Activated CD8-positive, alpha-beta memory T cell treated with anti-CD3 and anti-CD28 coated beads, Interleukin-2, amount 50 U/mL, for 24 hours (primary cell): ENCODE data around the gene GTF2IRD1.

Experiments
- DNase-seq: peaks from one replicate; pipeline ENCODE4 v3.0.0-alpha.2; 2020; ENCODE audit errors: extremely low read depth

Gene GTF2IRD1

GRCh38 chr7:74567318-74567668 is 113.6 kb downstream of the GTF2IRD1 start:
- no peak for DNase-seq

- no peak for DNase-seq
These were observed 115.0 kb downstream of the GTF2IRD1 start for GRCh38 chr7:74568658-74569057.

- no peak for DNase-seq
These were observed 115.9 kb downstream of the GTF2IRD1 start for GRCh38 chr7:74569501-74570075.

GRCh38 chr7:74570533-74571156 is 116.9 kb downstream of the GTF2IRD1 start:
- DNase-seq, result no peak

DNA sequence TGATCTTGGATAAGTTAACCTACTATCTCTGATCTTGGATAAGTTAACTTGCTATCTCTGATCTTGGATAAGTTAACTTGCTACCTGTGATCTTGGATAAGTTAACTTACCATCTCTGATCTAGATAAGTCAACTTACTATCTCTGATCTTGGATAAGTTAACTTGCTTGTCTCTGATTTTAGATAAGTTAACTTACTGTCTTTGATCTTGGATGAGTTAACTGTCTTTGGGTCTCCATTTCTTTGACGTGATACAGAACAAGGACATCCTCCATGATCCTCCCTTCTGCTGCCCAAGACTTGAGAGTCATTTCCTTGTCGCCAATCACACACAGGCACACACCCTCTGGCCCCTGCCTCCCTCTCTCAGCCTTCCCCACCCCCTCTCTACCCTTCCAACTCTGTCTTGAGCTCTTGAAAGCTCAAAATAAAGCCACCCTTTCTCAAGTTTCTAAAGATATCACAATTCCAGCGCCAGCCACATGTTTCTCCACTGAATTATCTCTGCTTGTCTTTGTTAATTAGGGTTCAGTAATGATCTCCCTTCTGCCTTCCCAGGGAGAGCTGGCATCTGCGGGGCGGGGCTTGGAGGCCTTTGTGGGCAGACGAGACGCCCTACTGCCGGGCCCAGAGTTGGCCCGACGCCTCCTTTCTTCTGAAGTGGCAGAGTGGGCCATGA is 118.7 kb downstream of the GTF2IRD1 start:
- DNase-seq, result no peak

- no peak for DNase-seq
These were observed 119.8 kb downstream of the GTF2IRD1 start for GRCh38 chr7:74573512-74573911.

DNA sequence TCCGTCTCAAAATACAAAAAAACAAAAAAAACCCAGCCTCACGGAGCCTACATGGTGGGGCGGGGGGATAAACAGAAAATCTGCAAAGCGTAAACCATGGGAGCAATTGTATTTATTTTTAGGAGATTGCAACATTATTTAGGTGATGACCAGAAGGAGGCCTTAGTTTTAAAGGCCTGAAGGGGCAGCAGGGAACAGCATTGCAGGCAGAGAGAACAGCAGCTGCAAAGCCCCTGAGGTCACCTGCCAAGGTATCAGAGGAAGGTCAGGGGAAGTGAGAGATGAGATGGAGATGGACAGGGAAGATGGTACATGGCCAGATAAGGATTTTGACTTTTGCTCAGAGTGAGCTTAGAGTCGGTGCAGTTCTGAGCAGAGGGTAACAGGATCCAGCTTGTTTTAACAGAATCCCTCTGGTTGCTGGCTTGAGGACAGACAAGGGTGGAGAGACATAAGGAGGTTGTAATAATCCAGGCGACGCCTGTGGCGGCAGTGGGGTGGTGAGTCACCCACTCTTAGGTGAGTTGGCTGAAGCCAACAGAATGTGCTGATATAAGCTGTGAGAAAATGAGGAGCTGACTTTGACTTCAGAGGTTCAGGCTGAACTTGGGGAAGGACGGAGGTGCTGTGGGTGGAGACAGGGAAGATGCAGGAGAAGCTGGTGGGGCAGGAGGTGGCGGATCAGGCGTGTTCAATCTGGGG is 121.5 kb downstream of the GTF2IRD1 start:
- DNase-seq, result no peak

- DNase-seq, result no peak
These were observed 122.1 kb downstream of the GTF2IRD1 start for GRCh38 chr7:74575811-74576210.

GRCh38 chr7:74579800-74580685 is 126.3 kb downstream of the GTF2IRD1 start:
- DNase-seq, result no peak

GRCh38 chr7:74581916-74582440 is 128.3 kb downstream of the GTF2IRD1 start:
- no peak for DNase-seq

GRCh38 chr7:74582447-74583039 is 128.8 kb downstream of the GTF2IRD1 start:
- DNase-seq, result no peak

DNA sequence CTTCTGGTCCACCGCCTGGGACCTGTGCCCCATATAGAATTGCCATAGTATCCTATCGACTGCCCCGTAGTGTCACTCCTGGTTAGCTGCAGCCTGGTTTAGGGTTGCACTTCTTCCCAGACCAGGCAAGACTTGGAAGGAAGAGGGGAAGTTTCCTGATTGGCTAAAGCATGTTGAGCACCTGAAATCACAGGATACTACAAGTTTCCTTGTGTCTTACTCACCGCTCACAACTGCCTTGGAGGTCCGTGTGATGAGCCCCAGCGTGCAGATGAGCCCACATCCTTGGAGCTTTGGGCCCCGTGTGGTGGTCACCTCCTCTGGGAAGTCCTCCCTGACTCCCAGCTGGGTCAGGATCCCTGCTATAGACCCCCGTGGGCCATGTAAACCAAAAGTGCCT is 129.9 kb downstream of the GTF2IRD1 start:
- DNase-seq, result no peak

- DNase-seq, result no peak
These were observed 130.7 kb downstream of the GTF2IRD1 start for GRCh38 chr7:74584160-74584954.

GRCh38 chr7:74585844-74586243 is 132.1 kb downstream of the GTF2IRD1 start:
- DNase-seq, result no peak

GRCh38 chr7:74586258-74587175 is 132.8 kb downstream of the GTF2IRD1 start:
- no peak for DNase-seq

- no peak for DNase-seq
These were observed 133.9 kb downstream of the GTF2IRD1 start for GRCh38 chr7:74587435-74588126.

DNA sequence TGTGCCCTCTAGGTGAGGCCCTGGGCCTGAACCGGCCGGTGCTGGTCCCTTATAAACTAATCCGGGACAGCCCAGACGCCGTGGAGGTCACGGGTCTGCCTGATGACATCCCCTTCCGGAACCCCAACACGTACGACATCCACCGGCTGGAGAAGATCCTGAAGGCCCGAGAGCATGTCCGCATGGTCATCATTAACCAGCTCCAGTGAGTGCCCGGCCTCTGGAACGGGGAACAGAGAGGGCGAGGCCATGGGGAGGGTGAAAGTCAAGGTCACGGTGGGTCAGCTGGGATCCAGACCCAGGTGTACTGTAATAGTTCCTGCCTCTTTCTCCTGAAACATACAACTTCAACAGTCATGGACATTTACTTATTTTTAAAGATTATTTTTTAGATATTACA is 137.1 kb downstream of the GTF2IRD1 start:
- DNase-seq, result no peak

GRCh38 chr7:74598558-74598957 is 144.9 kb downstream of the GTF2IRD1 start:
- no peak for DNase-seq

DNA sequence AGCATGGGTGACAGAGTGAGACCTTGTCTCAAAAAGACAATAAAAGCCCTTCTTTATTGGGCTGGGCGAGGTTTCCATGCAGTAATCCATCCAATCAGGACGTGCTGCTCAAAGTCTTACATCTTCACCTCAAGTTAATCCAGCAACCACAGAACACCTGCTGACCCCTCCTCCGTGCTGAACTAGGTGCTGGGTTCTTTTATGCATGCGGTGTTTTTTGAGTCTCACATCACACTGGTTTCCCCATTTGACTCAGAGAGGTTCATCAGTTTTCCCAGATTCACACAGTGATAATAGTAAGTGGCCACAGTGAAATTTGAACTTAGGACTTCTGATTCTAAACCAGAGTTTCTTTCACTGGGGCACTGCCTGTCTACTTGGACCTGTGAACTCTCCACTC is 145.5 kb downstream of the GTF2IRD1 start:
- no peak for DNase-seq
